Loucy (cell line): ENCODE data around the gene ERCC6L2.

Experiments used
- H2AFZ ChIP-seq: fragments of 200-600 bp; sonication (generic); 2 replicates; pipeline ENCODE4 v1.6.0; 2016; ENCODE audit warnings: antibody characterized with exemption, mild to moderate bottlenecking, low read length, moderate library complexity
- H3F3A ChIP-seq: fragments of 200-600 bp; 2 replicates; pipeline ENCODE4 v1.6.0; 2016; ENCODE audit warnings: antibody characterized with exemption, low read depth, mild to moderate bottlenecking
- H3K27me3 ChIP-seq: fragments of 200-600 bp; sonication (generic); 2 replicates; pipeline ENCODE4 v1.6.1; 2014; ENCODE audit warnings: low read length, mild to moderate bottlenecking; ENCODE audit not compliant: insufficient read depth, poor library complexity, severe bottlenecking
- H3K36me3 ChIP-seq: fragments of 200-600 bp; sonication (generic); 2 replicates; pipeline ENCODE4 v1.6.1; 2016; ENCODE audit warnings: low read length; ENCODE audit not compliant: insufficient read depth
- H3K4me1 ChIP-seq: fragments of 200-600 bp; sonication (generic); 2 replicates; pipeline ENCODE4 v1.5.1; 2014; ENCODE audit warnings: low read length, mild to moderate bottlenecking; ENCODE audit not compliant: insufficient read depth, poor library complexity, severe bottlenecking
- H3K4me2 ChIP-seq: fragments of 200-600 bp; sonication (generic); 2 replicates; pipeline ENCODE4 v1.6.0; 2014; ENCODE audit warnings: antibody characterized with exemption, low read length, low read depth, mild to moderate bottlenecking; ENCODE audit not compliant: poor library complexity, severe bottlenecking
- H3K4me3 ChIP-seq: fragments of 200-600 bp; sonication (generic); 2 replicates; pipeline ENCODE4 v1.5.1; 2014; ENCODE audit warnings: low read length, mild to moderate bottlenecking, mixed read lengths; ENCODE audit not compliant: poor library complexity, severe bottlenecking
- H3K79me2 ChIP-seq: fragments of 200-600 bp; sonication (generic); 2 replicates; pipeline ENCODE4 v1.6.1; 2014; ENCODE audit warnings: low read length; ENCODE audit not compliant: insufficient read depth
- H3K9ac ChIP-seq: fragments of 200-600 bp; sonication (generic); 2 replicates; pipeline ENCODE4 v1.6.0; 2014; ENCODE audit warnings: mild to moderate bottlenecking, low read depth, low read length, moderate library complexity; ENCODE audit not compliant: poor library complexity, severe bottlenecking
- H3K9me2 ChIP-seq: fragments of 200-600 bp; sonication (generic); replicated peaks from 2 replicates; pipeline ENCODE4 v1.6.1; 2016; ENCODE audit warnings: low read depth, low read length, mixed read lengths
- H3K9me3 ChIP-seq: fragments of 200-600 bp; sonication (generic); 2 replicates; pipeline ENCODE4 v1.6.1; 2014; ENCODE audit warnings: mild to moderate bottlenecking, antibody characterized with exemption, low read length, low read depth; ENCODE audit not compliant: insufficient read depth
- H4K20me1 ChIP-seq: fragments of 200-600 bp; sonication (generic); 2 replicates; pipeline ENCODE4 v1.6.0; 2014; ENCODE audit warnings: antibody characterized with exemption, low read length, mild to moderate bottlenecking; ENCODE audit not compliant: insufficient read depth, poor library complexity, severe bottlenecking
- EZH2phosphoT487 ChIP-seq: fragments of 200-600 bp; IDR thresholded peaks from 2 replicates; pipeline ENCODE4 v1.6.1; 2018; ENCODE audit warnings: antibody characterized with exemption, mild to moderate bottlenecking, moderate library complexity, borderline replicate concordance
- TF ChIP-seq, protein P1 (sequence below): fragments of 200-600 bp; sonication (generic); conservative IDR thresholded peaks from 2 replicates; pipeline ENCODE4 v1.5.1; 2014; ENCODE audit warnings: mild to moderate bottlenecking, antibody characterized with exemption, low read length

The ERCC6L2 gene

DNA sequence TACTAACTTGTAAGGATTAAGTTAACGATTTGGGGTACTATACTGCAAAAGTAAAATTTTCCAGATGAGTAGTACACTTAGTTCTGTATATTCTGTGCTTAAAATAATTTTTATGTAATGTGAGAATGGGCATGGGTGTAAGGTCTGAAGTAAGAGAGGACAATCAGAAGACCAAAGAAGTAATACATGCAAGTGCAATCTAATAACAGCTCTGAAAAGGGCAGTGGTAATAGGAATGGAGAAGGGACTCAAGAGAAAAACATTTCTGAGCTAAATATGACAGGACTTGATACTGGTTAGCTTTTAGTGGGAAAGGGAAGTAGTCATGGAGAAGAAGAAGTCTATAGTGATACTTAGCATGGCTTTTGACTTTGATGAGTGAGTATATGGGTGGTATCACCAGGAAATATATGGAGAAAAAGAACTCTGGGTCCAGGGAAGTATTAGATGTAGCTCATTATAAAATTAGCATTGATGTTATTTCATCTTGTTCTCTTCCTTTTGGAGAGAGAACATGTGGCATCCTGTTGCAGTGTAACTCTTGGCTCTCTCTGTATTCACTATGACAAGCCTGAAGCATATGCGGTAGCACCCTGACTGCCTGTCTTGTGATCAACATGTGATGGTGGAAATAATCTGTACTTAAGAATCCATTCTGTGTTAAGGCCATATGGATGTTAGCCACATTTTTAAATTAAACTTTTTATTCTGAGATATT, 60.5 kb downstream of the ERCC6L2 start:
- no peaks in the 10 kb centered on the region for H3F3A ChIP-seq
- peaks cover 65% of the 10 kb centered on the region for H3K36me3 ChIP-seq
- H3K4me1 ChIP-seq: no peaks in the 10 kb centered on the region
- no peak for TF ChIP-seq EZH2phosphoT487
- TF ChIP-seq, protein P1, sequence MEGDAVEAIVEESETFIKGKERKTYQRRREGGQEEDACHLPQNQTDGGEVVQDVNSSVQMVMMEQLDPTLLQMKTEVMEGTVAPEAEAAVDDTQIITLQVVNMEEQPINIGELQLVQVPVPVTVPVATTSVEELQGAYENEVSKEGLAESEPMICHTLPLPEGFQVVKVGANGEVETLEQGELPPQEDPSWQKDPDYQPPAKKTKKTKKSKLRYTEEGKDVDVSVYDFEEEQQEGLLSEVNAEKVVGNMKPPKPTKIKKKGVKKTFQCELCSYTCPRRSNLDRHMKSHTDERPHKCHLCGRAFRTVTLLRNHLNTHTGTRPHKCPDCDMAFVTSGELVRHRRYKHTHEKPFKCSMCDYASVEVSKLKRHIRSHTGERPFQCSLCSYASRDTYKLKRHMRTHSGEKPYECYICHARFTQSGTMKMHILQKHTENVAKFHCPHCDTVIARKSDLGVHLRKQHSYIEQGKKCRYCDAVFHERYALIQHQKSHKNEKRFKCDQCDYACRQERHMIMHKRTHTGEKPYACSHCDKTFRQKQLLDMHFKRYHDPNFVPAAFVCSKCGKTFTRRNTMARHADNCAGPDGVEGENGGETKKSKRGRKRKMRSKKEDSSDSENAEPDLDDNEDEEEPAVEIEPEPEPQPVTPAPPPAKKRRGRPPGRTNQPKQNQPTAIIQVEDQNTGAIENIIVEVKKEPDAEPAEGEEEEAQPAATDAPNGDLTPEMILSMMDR: no peak
- no peak overlapping the region for H3K9ac ChIP-seq
- H3K4me2 ChIP-seq: no peak overlapping the region
- H4K20me1 ChIP-seq: no peaks in the 10 kb centered on the region
- peaks cover 6% of the 10 kb centered on the region; the same call in 1 of the 2 replicates for H3K79me2 ChIP-seq
- no peaks in the 10 kb centered on the region for H3K27me3 ChIP-seq
- no peak overlapping the region for H2AFZ ChIP-seq
- H3K9me2 ChIP-seq: no peaks in the 10 kb centered on the region
- peaks cover 14% of the 10 kb centered on the region; the same call in 1 of the 2 replicates for H3K9me3 ChIP-seq
- H3K4me3 ChIP-seq: no peak overlapping the region

DNA sequence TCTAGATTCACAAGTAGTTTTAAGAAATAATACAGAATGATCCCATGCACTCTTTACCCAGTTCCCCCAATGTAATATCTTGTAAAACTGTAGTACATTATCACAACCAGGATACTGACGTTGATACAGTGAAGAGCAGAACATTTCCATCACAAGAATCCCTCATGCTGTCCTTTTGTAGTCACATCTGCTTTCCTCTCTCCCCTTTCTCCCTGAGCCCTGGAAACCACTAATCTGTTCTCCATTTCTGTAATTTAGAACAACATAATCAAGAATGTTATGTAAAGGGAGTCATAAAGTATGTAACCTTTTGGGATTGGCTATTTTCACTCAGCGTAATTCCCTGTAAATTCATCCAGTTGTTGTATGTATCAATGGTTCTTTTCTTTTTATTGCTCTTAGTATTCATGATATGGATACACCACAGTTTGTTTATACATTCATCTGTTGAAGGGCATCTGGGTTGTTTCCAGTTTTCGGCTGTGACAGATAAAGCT, 61.1 kb downstream of the ERCC6L2 start:
- H3K4me2 ChIP-seq: no peak overlapping the region
- H3F3A ChIP-seq: no peaks in the 10 kb centered on the region
- no peaks in the 10 kb centered on the region for H3K4me1 ChIP-seq
- TF ChIP-seq EZH2phosphoT487: no peak
- H3K9me2 ChIP-seq: no peaks in the 10 kb centered on the region
- H3K27me3 ChIP-seq: no peaks in the 10 kb centered on the region
- H2AFZ ChIP-seq: no peak overlapping the region
- peaks cover 6% of the 10 kb centered on the region; the same call in 1 of the 2 replicates for H3K79me2 ChIP-seq
- H3K9ac ChIP-seq: no peak overlapping the region
- H3K9me3 ChIP-seq: peaks cover 14% of the 10 kb centered on the region; the same call in 1 of the 2 replicates
- H3K4me3 ChIP-seq: no peak overlapping the region
- no peaks in the 10 kb centered on the region for H4K20me1 ChIP-seq
- H3K36me3 ChIP-seq: peaks cover 71% of the 10 kb centered on the region

DNA sequence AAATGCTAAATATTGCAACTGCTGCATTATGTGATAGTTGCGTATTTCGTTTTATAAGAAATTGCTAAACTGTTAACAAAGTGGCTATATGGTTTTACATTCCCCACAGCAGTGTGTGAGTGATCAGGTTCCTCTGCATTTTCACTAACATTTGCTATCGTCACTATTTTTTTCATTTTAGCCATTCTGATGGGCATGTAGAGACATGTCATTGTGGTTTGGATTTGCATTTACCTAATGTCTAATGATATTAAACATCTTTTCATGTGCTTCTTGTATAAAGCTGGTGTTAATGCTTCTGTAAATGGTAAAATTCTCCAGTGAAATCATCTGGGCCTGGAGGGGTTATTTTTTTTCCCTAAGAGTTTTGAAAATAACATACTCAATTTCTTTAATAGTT, 61.6 kb downstream of the ERCC6L2 start:
- Histone ChIP-seq H3K4me1 (no peaks in the 10 kb centered on the region), H3K9ac (no peak overlapping the region), H3K79me2 (peaks cover 6% of the 10 kb centered on the region; the same call in 1 of the 2 replicates), H3K4me2 (no peak overlapping the region), H3K36me3 (peaks cover 73% of the 10 kb centered on the region), H3K9me2 (no peaks in the 10 kb centered on the region), H4K20me1 (no peaks in the 10 kb centered on the region), H3K27me3 (no peaks in the 10 kb centered on the region), H3F3A (no peaks in the 10 kb centered on the region), H3K4me3 (no peak overlapping the region), H2AFZ (no peak overlapping the region), H3K9me3 (peaks cover 14% of the 10 kb centered on the region; the same call in 1 of the 2 replicates)
- TF ChIP-seq, protein P1: no peak
- TF ChIP-seq EZH2phosphoT487: no peak
